ENCODE results near the gene KYNU. TPM values are rescaled to one million over a fixed set of nuclear protein-coding genes. Genes with fewer than 3 reads are reported as not detected.
A peak's percentile ranks its signal among the peaks of the same experiment; 100 is the strongest.

KYNU gene
- total RNA-seq, 1 donor from 2014 or later: 0.21 TPM

GRCh38 chr2:142980246-142981068 lies 103.0 kb downstream of the KYNU start:
- Mint-ChIP-seq H3K4me3 (ENCODE audit: unreplicated experiment) (no peak overlapping the region), H3K4me1 (ENCODE audit: unreplicated experiment) (peaks cover 15% of the 10 kb centered on the region), H3K9me3 (ENCODE audit: unreplicated experiment) (no peaks in the 10 kb centered on the region), H3K27me3 (ENCODE audit: unreplicated experiment) (peaks cover 2% of the 10 kb centered on the region), H3K36me3 (ENCODE audit: unreplicated experiment) (no peaks in the 10 kb centered on the region), H3K27ac (ENCODE audit: unreplicated experiment) (no peak overlapping the region)
- DNase-seq (ENCODE audit: extremely low spot score, unreplicated experiment): no peak
- TF ChIP-seq CTCF (IDR thresholded peaks at IDR 0.05): peak; percentile 73

GRCh38 chr2:142981069-142981378 lies 103.6 kb downstream of the KYNU start:
- H3K9me3 Mint-ChIP-seq (ENCODE audit: unreplicated experiment): no peaks in the 10 kb centered on the region
- no peak overlapping the region for H3K4me3 Mint-ChIP-seq (ENCODE audit: unreplicated experiment)
- H3K4me1 Mint-ChIP-seq (ENCODE audit: unreplicated experiment): peaks cover 10% of the 10 kb centered on the region
- TF ChIP-seq CTCF (IDR thresholded peaks at IDR 0.05): no peak
- no peak overlapping the region for H3K27ac Mint-ChIP-seq (ENCODE audit: unreplicated experiment)
- DNase-seq (ENCODE audit: extremely low spot score, unreplicated experiment): no peak
- H3K27me3 Mint-ChIP-seq (ENCODE audit: unreplicated experiment): peaks cover 2% of the 10 kb centered on the region
- H3K36me3 Mint-ChIP-seq (ENCODE audit: unreplicated experiment): no peaks in the 10 kb centered on the region

GRCh38 chr2:142981756-142982155 lies 104.3 kb downstream of the KYNU start:
- Mint-ChIP-seq H3K4me1 (ENCODE audit: unreplicated experiment) (peaks cover 10% of the 10 kb centered on the region), H3K9me3 (ENCODE audit: unreplicated experiment) (no peaks in the 10 kb centered on the region), H3K36me3 (ENCODE audit: unreplicated experiment) (no peaks in the 10 kb centered on the region), H3K4me3 (ENCODE audit: unreplicated experiment) (no peak overlapping the region), H3K27me3 (ENCODE audit: unreplicated experiment) (peaks cover 2% of the 10 kb centered on the region), H3K27ac (ENCODE audit: unreplicated experiment) (no peak overlapping the region)
- no peak for DNase-seq (ENCODE audit: extremely low spot score, unreplicated experiment)
- no peak for TF ChIP-seq CTCF (IDR thresholded peaks at IDR 0.05)

- no peaks in the 10 kb centered on the region for H3K9me3 Mint-ChIP-seq (ENCODE audit: unreplicated experiment)
- TF ChIP-seq CTCF (IDR thresholded peaks at IDR 0.05): no peak
- H3K4me1 Mint-ChIP-seq (ENCODE audit: unreplicated experiment): peaks cover 10% of the 10 kb centered on the region
- H3K27ac Mint-ChIP-seq (ENCODE audit: unreplicated experiment): no peak overlapping the region
- no peaks in the 10 kb centered on the region for H3K36me3 Mint-ChIP-seq (ENCODE audit: unreplicated experiment)
- no peak overlapping the region for H3K4me3 Mint-ChIP-seq (ENCODE audit: unreplicated experiment)
- peaks cover 2% of the 10 kb centered on the region for H3K27me3 Mint-ChIP-seq (ENCODE audit: unreplicated experiment)
- DNase-seq (ENCODE audit: extremely low spot score, unreplicated experiment): no peak
Observed at GRCh38 chr2:142983174-142983573, 105.7 kb downstream of the KYNU start.

GRCh38 chr2:142984657-142985056 lies 107.2 kb downstream of the KYNU start:
- no peak for TF ChIP-seq CTCF (IDR thresholded peaks at IDR 0.05)
- H3K4me1 Mint-ChIP-seq (ENCODE audit: unreplicated experiment): peaks cover 13% of the 10 kb centered on the region
- no peaks in the 10 kb centered on the region for H3K36me3 Mint-ChIP-seq (ENCODE audit: unreplicated experiment)
- H3K9me3 Mint-ChIP-seq (ENCODE audit: unreplicated experiment): no peaks in the 10 kb centered on the region
- H3K27ac Mint-ChIP-seq (ENCODE audit: unreplicated experiment): no peak overlapping the region
- DNase-seq (ENCODE audit: extremely low spot score, unreplicated experiment): no peak
- H3K4me3 Mint-ChIP-seq (ENCODE audit: unreplicated experiment): no peak overlapping the region
- peaks cover 2% of the 10 kb centered on the region for H3K27me3 Mint-ChIP-seq (ENCODE audit: unreplicated experiment)
